ENCODE results near the gene POLD2. TPM values are rescaled to one million over a fixed set of nuclear protein-coding genes. Genes with fewer than 3 reads are reported as not detected.

Gene POLD2
- total and polyA plus RNA-seq, 8 donors, result 68.3 to 116 (median 111) TPM

GRCh38 chr7:44138698-44139097 is 15.3 kb upstream of the POLD2 start:
- H3K9me3 ChIP-seq, result no peaks in the 10 kb centered on the region
- H3K4me3 ChIP-seq, result no peak overlapping the region
- peaks cover 0 to 12% of the 10 kb centered on the region in 2 donors for H3K27me3 ChIP-seq
- intact Hi-C loops (cut with DNase I), result no loop called here
- H3K4me1 ChIP-seq, result no peaks in the 10 kb centered on the region
- DNase-seq (no peak), ATAC-seq (no peak)
- no peak for TF ChIP-seq CTCF (IDR thresholded peaks at IDR 0.05)
- H3K36me3 ChIP-seq, result no peaks in the 10 kb centered on the region
- no peak overlapping the region for H3K27ac ChIP-seq

- no peaks in the 10 kb centered on the region for H3K9me3 ChIP-seq
- no peak overlapping the region for H3K27ac ChIP-seq
- intact Hi-C loops (cut with DNase I), result no loop called here
- no peak for DNase-seq
- no peaks in the 10 kb centered on the region for H3K4me1 ChIP-seq
- H3K36me3 ChIP-seq, result no peaks in the 10 kb centered on the region
- TF ChIP-seq CTCF (IDR thresholded peaks at IDR 0.05), result no peak
- ATAC-seq, result no peak
- H3K4me3 ChIP-seq, result no peak overlapping the region
- H3K27me3 ChIP-seq, result no peaks in the 10 kb centered on the region
Observed at GRCh38 chr7:44136731-44137130, 13.4 kb upstream of the POLD2 start.

GRCh38 chr7:44134943-44135628 is 11.7 kb upstream of the POLD2 start:
- H3K4me3 ChIP-seq, result no peak overlapping the region
- ATAC-seq (no peak), DNase-seq (peak in 2 of 4 donors; percentile 22 to 39)
- H3K4me1 ChIP-seq, result no peaks in the 10 kb centered on the region
- intact Hi-C loops (cut with DNase I), result no loop called here
- H3K9me3 ChIP-seq, result no peaks in the 10 kb centered on the region
- no peak overlapping the region for H3K27ac ChIP-seq
- H3K27me3 ChIP-seq, result no peaks in the 10 kb centered on the region
- no peak for TF ChIP-seq CTCF (IDR thresholded peaks at IDR 0.05)
- H3K36me3 ChIP-seq, result no peaks in the 10 kb centered on the region

- H3K4me1 ChIP-seq, result no peaks in the 10 kb centered on the region
- H3K27me3 ChIP-seq, result no peaks in the 10 kb centered on the region
- H3K27ac ChIP-seq, result no peak overlapping the region
- ATAC-seq, result no peak
- DNase-seq, result peak in 1 of 4 donors; percentile 17
- H3K4me3 ChIP-seq, result no peak overlapping the region
- H3K36me3 ChIP-seq, result no peaks in the 10 kb centered on the region
- no peak for TF ChIP-seq CTCF (IDR thresholded peaks at IDR 0.05)
- intact Hi-C loops (cut with DNase I), result no loop called here
- no peaks in the 10 kb centered on the region for H3K9me3 ChIP-seq
Observed at GRCh38 chr7:44133295-44133694, 9.9 kb upstream of the POLD2 start.

GRCh38 chr7:44132039-44132438 is 8.7 kb upstream of the POLD2 start:
- intact Hi-C loops (cut with DNase I), result no loop called here
- H3K4me1 ChIP-seq, result no peaks in the 10 kb centered on the region
- H3K36me3 ChIP-seq, result no peaks in the 10 kb centered on the region
- no peak overlapping the region for H3K4me3 ChIP-seq
- DNase-seq (peak in 1 of 4 donors; percentile 26), ATAC-seq (no peak)
- H3K9me3 ChIP-seq, result no peaks in the 10 kb centered on the region
- no peaks in the 10 kb centered on the region for H3K27me3 ChIP-seq
- TF ChIP-seq CTCF (IDR thresholded peaks at IDR 0.05), result no peak
- no peak overlapping the region for H3K27ac ChIP-seq

Data from left lung (tissue), 10 donors.